ENCODE measurements around the gene COL4A1. TPM values are rescaled to one million over a fixed set of nuclear protein-coding genes. Genes with fewer than 3 reads are reported as not detected.

The COL4A1 gene
- total and polyA plus RNA-seq, 2 of the 13 experiments (the other 11 are each of a cell fraction or from before 2014, with no cell fraction given) = not detected

GRCh38 chr13:110173247-110173818, 133.6 kb downstream of the COL4A1 start:
- no peak overlapping the region for H3K27ac ChIP-seq (ENCODE audit: extremely low read length, insufficient read depth, low read length)
- ATAC-seq (no peak), FAIRE-seq (no peak), DNase-seq (ENCODE audit: low spot score) (no peak)
- no peaks in the 10 kb centered on the region for H3K4me1 ChIP-seq (ENCODE audit: insufficient read depth, low read length)
- ChIA-PET POLR2A (no interaction called here), CTCF (ENCODE audit: low intra/inter-chr PET ratio, low total read pairs) (no interaction called here)
- no peaks in the 10 kb centered on the region for H4K20me1 ChIP-seq (ENCODE audit: insufficient read depth, low read length)
- H3K36me3 ChIP-seq (replicated peaks in 1 of 2; ENCODE audit: control insufficient read depth in 1 of 2, insufficient read depth in 2 of 2, low read length in 2 of 2) = no peaks in the 10 kb centered on the region
- in situ Hi-C loops (cut with HindIII; ENCODE audit: extremely low pct_ligation_motif_present, low pct_unique_long_range_greater_than_20kb) (no loop called here), intact Hi-C loops (cut with micrococcal nuclease; ENCODE audit: unreplicated experiment) (no loop called here)
- H3K4me2 ChIP-seq (ENCODE audit: low read depth, low read length) = no peak overlapping the region
- no TSS peak for BruUV-seq (replicated peaks)
- H3K9ac ChIP-seq (ENCODE audit: insufficient read depth, low read depth, low read length) = no peak overlapping the region
- no peak for TF ChIP-seq RARG (CRISPR knock-in tag; IDR thresholded peaks at IDR 0.05; ENCODE audit: low read depth)
- TF ChIP-seq ZNF33B (CRISPR knock-in tag; IDR thresholded peaks at IDR 0.05) = no peak
- TF ChIP-seq REXO4 (CRISPR knock-in tag; IDR thresholded peaks at IDR 0.05; ENCODE audit: borderline replicate concordance) = no peak
- TF ChIP-seq TERF1 (CRISPR knock-in tag; IDR thresholded peaks at IDR 0.05) = no peak
- TF ChIP-seq ZBTB2 (CRISPR knock-in tag; IDR thresholded peaks at IDR 0.05; ENCODE audit: low read depth) = no peak
- no peak for TF ChIP-seq ZNF432 (CRISPR knock-in tag; IDR thresholded peaks at IDR 0.05; ENCODE audit: borderline replicate concordance)
- TF ChIP-seq HNF4G (IDR thresholded peaks at IDR 0.05; ENCODE audit: borderline replicate concordance, low read depth, low read length) = no peak
- no peak for TF ChIP-seq HNF4G (CRISPR knock-in tag; IDR thresholded peaks at IDR 0.05; ENCODE audit: borderline replicate concordance, low read depth)
- TF ChIP-seq ZNF747 (CRISPR knock-in tag; IDR thresholded peaks at IDR 0.05; ENCODE audit: borderline replicate concordance) = no peak
- H3K27me3 ChIP-seq (ENCODE audit: control insufficient read depth in 1 of 2, insufficient read depth in 2 of 2, low read length in 2 of 2) = peaks cover 0 to 12% of the 10 kb centered on the region in 2 experiments; a peak in 2 of 5 replicates
- no peaks in the 10 kb centered on the region for H3K79me2 ChIP-seq (ENCODE audit: insufficient read depth, low read length)
- H3K9me3 ChIP-seq (ENCODE audit: low read length) = no peaks in the 10 kb centered on the region
- no peak overlapping the region for H2AFZ ChIP-seq (ENCODE audit: low read length)
- no peak overlapping the region for H3K4me3 ChIP-seq (replicated peaks in 1 of 3; ENCODE audit: insufficient read depth in 1 of 3, low read depth in 2 of 3, low read length in 3 of 3)
